Bronchial epithelial cell (primary cell): ENCODE results near the gene TMEM164. TPM values are rescaled to one million over a fixed set of nuclear protein-coding genes. Genes with fewer than 3 reads are reported as not detected.

Source experiments
- DNase-seq: peaks from one replicate; pipeline ENCODE4 v3.0.0-alpha.2; 2010; ENCODE audit warnings: low read depth
- FAIRE-seq: peaks from 2 replicates; lab custom pipeline; 2011; peaks lifted over from hg19 to GRCh38; lab: Jason Lieb, UNC
- H3K27me3 ChIP-seq: 2 replicates; pipeline ENCODE4 v1.5.1; 2011; ENCODE audit warnings: low read length; ENCODE audit not compliant: control insufficient read depth, insufficient read depth
- H3K36me3 ChIP-seq: 2 replicates; pipeline ENCODE4 v1.5.1; 2011; ENCODE audit warnings: low read length; ENCODE audit not compliant: control insufficient read depth, insufficient read depth
- H3K4me3 ChIP-seq: 2 replicates; pipeline ENCODE4 v1.5.1; 2011; ENCODE audit warnings: mild to moderate bottlenecking, low read depth, low read length, control low read depth
- CTCF ChIP-seq: IDR thresholded peaks from 2 replicates; pipeline ENCODE4 v1.5.1; 2011; ENCODE audit warnings: mild to moderate bottlenecking, moderate library complexity, low read length, control low read depth, inconsistent platforms; ENCODE audit not compliant: insufficient read depth, severe bottlenecking
- total RNA-seq: library from RNA; depleted of rRNA; stranded (reverse); fragments of >200 nt; gene quantifications from 2 replicates; pipeline ENCODE4 v1.2.1, GENCODE V29; 2014

Gene TMEM164
- total RNA-seq, 1 donor from 2014 or later: 20.3 TPM

- FAIRE-seq (no peak), DNase-seq (no peak)
- H3K36me3 ChIP-seq: no peaks in the 10 kb centered on the region
- H3K27me3 ChIP-seq: no peaks in the 10 kb centered on the region
- no peak for TF ChIP-seq CTCF
- no peak overlapping the region for H3K4me3 ChIP-seq
These were observed 86.9 kb downstream of the TMEM164 start for GRCh38 chrX:110089656-110090403.

- FAIRE-seq (no peak), DNase-seq (no peak)
- no peak for TF ChIP-seq CTCF
- no peaks in the 10 kb centered on the region for H3K36me3 ChIP-seq
- no peaks in the 10 kb centered on the region for H3K27me3 ChIP-seq
- H3K4me3 ChIP-seq: no peak overlapping the region
These were observed 95.0 kb downstream of the TMEM164 start for GRCh38 chrX:110097920-110098319.

- FAIRE-seq: no peak
- TF ChIP-seq CTCF: no peak
- Histone ChIP-seq H3K36me3 (no peaks in the 10 kb centered on the region), H3K4me3 (no peak overlapping the region), H3K27me3 (no peaks in the 10 kb centered on the region)
- DNase-seq: no peak
These were observed 100.4 kb downstream of the TMEM164 start for GRCh38 chrX:110103344-110103743.

- TF ChIP-seq CTCF: no peak
- FAIRE-seq (no peak), DNase-seq (no peak)
These were observed 101.2 kb downstream of the TMEM164 start for GRCh38 chrX:110104078-110104477.

GRCh38 chrX:110108381-110108821 is 105.5 kb downstream of the TMEM164 start:
- Histone ChIP-seq H3K4me3 (no peak overlapping the region), H3K27me3 (no peaks in the 10 kb centered on the region), H3K36me3 (peaks cover 3% of the 10 kb centered on the region)
- FAIRE-seq: no peak
- DNase-seq: no peak
- TF ChIP-seq CTCF: no peak

More at GRCh38 chrX:110104078-110104477, 101.2 kb downstream of the TMEM164 start:
- Histone ChIP-seq H3K27me3 (no peaks in the 10 kb centered on the region), H3K36me3 (no peaks in the 10 kb centered on the region), H3K4me3 (no peak overlapping the region)

- no peak overlapping the region for H3K4me3 ChIP-seq
- H3K36me3 ChIP-seq: peaks cover 3% of the 10 kb centered on the region
- no peaks in the 10 kb centered on the region for H3K27me3 ChIP-seq
- DNase-seq (no peak), FAIRE-seq (no peak)
- TF ChIP-seq CTCF: no peak
These were observed 111.4 kb downstream of the TMEM164 start for GRCh38 chrX:110114260-110114776.
